ENCODE results near the gene PLEKHM3.
"Not testable (repeated sequence)": the region's sequence is repeated elsewhere in the genome, so short reads cannot be mapped to it uniquely, and the experiment has no call there.

PLEKHM3 gene

DNA sequence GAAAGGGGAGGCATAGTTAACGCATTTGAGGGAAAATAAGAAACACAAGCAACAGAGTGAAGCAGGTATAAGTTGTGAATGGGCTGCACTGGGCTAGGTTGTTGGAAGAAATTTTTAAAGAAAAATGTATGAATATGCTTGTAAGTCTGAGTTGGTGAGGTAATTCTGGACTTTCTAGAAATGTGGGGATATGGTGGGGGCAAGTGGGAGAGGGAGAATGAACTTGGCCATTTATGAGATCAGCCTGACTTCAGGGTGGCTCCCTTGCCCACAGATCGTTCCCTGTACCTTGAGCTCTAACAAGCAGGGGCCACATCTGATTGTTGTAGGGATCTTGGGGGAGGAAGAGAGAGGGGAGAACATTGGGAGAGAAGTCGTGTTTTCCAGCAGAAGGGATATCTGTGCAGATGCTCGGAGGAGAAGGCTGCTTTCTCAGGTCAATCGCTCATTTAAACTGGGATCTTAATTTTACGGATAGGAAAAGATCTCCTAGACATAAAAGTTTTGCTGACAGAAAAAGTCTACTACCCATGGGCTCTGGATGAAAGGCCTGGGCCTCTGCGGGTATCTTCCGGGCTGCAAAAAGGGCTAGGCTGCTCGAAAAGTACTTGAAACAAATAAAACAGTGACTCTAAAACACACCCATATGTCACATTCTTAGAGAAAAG, 213.1 kb downstream of the PLEKHM3 start:
- no peaks in the 10 kb centered on the region for H3K36me3 ChIP-seq (ENCODE audit: insufficient read depth, low read length)
- H2AFZ ChIP-seq (ENCODE audit: low read length, unreplicated experiment): no peak overlapping the region
- H3K27ac ChIP-seq (ENCODE audit: low read depth, low read length): no peak overlapping the region

DNA sequence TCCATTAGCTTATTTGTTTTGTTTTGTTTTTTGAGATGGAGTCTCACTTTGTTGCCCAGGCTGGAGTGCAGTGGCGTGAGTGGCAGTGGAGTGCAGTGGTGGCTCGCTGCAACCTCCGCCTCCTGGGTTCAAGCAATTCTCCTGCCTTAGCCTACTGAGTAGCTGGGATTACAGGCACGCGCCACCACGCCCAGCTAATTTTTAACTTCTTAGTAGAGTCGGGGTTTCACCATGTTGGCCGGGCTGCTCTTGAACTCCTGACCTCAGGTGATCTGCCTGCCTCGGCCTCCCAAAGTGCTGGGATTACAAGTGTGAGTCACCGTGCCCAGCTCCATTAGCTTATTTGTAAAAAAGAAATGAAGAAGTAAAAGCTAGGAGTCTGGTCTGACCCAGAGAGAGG, 213.7 kb downstream of the PLEKHM3 start:
- not testable (repeated sequence) for H2AFZ ChIP-seq (ENCODE audit: low read length, unreplicated experiment); H3K36me3 ChIP-seq (ENCODE audit: insufficient read depth, low read length); H3K27ac ChIP-seq (ENCODE audit: low read depth, low read length); H3K4me3 ChIP-seq (ENCODE audit: low read depth, low read length); H3K27me3 ChIP-seq (ENCODE audit: insufficient read depth, low read length); H3K79me2 ChIP-seq (ENCODE audit: control insufficient read depth, insufficient read depth, low read length, unreplicated experiment)
- peaks cover 12% of the 10 kb centered on the region for H3K4me1 ChIP-seq (ENCODE audit: control insufficient read depth, insufficient read depth, low read length, unreplicated experiment)

More for the DNA sequence above, 213.1 kb downstream of the PLEKHM3 start:
- Histone ChIP-seq H3K79me2 (ENCODE audit: control insufficient read depth, insufficient read depth, low read length, unreplicated experiment) (no peaks in the 10 kb centered on the region), H3K27me3 (ENCODE audit: insufficient read depth, low read length) (no peaks in the 10 kb centered on the region), H3K4me1 (ENCODE audit: control insufficient read depth, insufficient read depth, low read length, unreplicated experiment) (peaks cover 12% of the 10 kb centered on the region), H3K4me3 (ENCODE audit: low read depth, low read length) (no peak overlapping the region)

DNA sequence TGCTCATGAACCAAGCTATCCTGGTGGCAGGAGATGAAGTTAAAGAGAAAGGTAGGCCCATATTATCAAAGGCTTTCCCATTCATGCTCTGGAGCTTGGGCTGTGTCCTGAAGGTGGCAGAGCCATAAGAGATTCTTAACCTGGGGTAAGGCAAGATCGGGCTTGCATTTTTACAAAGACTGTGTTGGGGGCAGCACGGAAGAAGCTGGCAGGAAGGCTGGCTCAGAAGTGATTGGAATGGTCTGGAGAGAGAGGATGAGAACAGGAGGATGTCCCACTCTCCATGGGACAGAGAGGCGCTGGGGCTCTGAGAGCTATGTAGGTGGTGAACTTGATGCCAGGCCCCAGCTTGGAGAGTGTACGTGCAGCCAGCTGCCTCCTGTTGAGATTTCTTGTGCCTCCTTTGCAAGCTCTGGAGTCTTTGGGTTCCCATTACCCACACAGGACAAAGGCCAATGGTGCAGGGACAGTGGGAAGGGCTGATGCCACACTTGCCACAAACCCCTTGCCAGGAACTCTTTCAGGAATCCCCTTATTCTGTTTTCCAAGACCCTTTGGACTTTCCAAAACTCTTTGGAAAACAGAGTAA, 215.0 kb downstream of the PLEKHM3 start:
- peak overlapping the region; percentile 77 for H2AFZ ChIP-seq (ENCODE audit: low read length, unreplicated experiment)
- H3K27me3 ChIP-seq (ENCODE audit: insufficient read depth, low read length): no peaks in the 10 kb centered on the region
- H3K4me3 ChIP-seq (ENCODE audit: low read depth, low read length): peak overlapping the region; percentile 42; the same call in 1 of the 2 replicates
- H3K79me2 ChIP-seq (ENCODE audit: control insufficient read depth, insufficient read depth, low read length, unreplicated experiment): no peaks in the 10 kb centered on the region
- H3K36me3 ChIP-seq (ENCODE audit: insufficient read depth, low read length): no peaks in the 10 kb centered on the region
- peaks cover 18% of the 10 kb centered on the region for H3K4me1 ChIP-seq (ENCODE audit: control insufficient read depth, insufficient read depth, low read length, unreplicated experiment)
- H3K27ac ChIP-seq (ENCODE audit: low read depth, low read length): no peak overlapping the region

DNA sequence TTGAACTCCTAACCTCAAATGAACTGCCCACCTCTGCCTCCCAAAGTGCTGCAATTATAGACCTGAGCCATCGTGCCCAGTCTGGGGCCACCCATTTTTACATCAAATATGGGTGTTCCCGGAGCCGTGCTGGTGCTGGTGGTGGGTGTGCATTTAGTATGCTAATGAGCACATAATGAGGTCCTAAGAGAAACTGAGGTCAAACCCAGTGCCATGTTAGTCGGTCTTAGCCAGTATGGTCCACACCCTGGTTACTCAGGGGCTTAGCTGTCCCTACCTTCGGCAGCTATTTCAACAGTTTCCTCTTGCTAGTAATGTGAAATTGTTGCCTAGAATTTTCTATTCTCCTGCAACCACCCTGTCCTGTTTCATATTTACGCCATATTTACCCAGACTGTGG, 217.2 kb downstream of the PLEKHM3 start:
- H2AFZ ChIP-seq (ENCODE audit: low read length, unreplicated experiment): no peak overlapping the region
- no peaks in the 10 kb centered on the region for H3K79me2 ChIP-seq (ENCODE audit: control insufficient read depth, insufficient read depth, low read length, unreplicated experiment)
- H3K4me1 ChIP-seq (ENCODE audit: control insufficient read depth, insufficient read depth, low read length, unreplicated experiment): peaks cover 18% of the 10 kb centered on the region
- no peak overlapping the region for H3K27ac ChIP-seq (ENCODE audit: low read depth, low read length)
- H3K4me3 ChIP-seq (ENCODE audit: low read depth, low read length): no peak overlapping the region
- H3K36me3 ChIP-seq (ENCODE audit: insufficient read depth, low read length): no peaks in the 10 kb centered on the region
- H3K27me3 ChIP-seq (ENCODE audit: insufficient read depth, low read length): no peaks in the 10 kb centered on the region

DNA sequence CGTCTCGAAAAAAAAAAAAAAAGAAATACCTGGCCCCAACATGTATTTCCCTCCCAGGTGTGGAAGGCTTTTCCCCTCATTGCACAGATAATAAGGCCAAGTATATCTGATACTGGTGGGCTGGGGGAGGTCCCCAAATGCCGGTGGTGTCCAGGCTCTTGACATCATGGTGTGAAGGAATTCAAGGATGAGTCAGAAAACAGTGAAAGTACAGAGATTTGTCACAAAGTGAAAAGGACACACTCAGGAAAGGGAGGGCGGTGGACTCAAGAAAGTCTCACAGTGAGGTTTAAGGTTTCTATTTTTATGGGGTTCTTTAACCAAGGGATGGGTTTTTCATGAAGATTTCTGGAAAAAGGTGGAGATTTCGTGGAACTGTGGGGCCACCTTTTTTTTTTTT, 217.8 kb downstream of the PLEKHM3 start:
- Histone ChIP-seq H2AFZ (ENCODE audit: low read length, unreplicated experiment) (no peak overlapping the region), H3K4me3 (ENCODE audit: low read depth, low read length) (no peak overlapping the region), H3K4me1 (ENCODE audit: control insufficient read depth, insufficient read depth, low read length, unreplicated experiment) (peaks cover 18% of the 10 kb centered on the region), H3K27ac (ENCODE audit: low read depth, low read length) (no peak overlapping the region), H3K36me3 (ENCODE audit: insufficient read depth, low read length) (no peaks in the 10 kb centered on the region), H3K79me2 (ENCODE audit: control insufficient read depth, insufficient read depth, low read length, unreplicated experiment) (no peaks in the 10 kb centered on the region), H3K27me3 (ENCODE audit: insufficient read depth, low read length) (no peaks in the 10 kb centered on the region)

DNA sequence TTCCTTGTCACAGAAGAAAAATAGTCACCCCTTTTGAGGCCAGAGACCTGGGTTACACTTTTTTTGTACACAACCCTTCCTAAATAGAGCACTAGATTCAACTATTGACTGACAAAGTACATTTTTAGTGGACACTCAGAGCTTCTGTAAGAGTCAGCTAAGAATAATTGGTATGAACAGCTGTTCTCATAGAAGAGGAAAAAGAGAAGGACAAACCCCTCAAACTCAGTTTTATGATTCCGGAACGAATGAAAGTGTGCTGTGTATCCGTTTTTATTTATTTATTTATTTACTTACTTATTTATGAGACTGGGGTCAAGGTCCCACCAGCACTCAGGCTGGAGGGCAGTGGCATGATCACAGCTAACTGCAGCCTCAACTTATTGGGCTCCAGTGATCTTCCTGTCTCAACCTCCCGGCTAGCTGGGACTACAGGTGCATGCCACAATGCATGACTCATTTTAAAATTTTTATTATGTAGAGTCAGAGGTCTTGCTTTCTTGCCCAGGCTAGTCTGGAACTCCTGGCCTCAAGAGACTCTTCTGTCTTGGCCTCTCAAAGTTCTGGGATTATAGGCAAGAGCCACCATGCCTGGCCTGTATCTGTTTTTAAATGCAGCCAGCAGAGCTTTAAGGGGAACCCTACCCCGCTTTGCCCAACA, 219.6 kb downstream of the PLEKHM3 start:
- no peaks in the 10 kb centered on the region for H3K27me3 ChIP-seq (ENCODE audit: insufficient read depth, low read length)
- no peak overlapping the region for H3K4me3 ChIP-seq (ENCODE audit: low read depth, low read length)

DNA sequence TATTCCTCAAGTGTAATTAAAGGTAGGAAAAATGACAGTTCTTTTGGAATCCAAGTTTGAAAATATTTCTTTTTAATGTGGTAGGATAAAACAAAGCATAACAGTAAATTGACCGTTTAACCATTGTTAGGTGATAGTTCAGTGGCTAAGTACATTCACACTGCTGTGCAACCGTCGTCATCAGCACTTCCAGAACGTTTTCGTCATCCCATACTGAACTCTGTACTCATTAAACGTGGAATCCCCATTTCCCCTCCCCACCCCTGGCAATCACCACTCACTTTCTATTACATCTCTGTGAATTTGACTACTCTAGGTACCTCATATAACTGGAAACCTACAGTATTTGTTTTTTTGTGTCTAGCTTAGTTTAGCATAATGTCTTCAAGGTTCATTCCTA, 222.7 kb downstream of the PLEKHM3 start:
- no peaks in the 10 kb centered on the region for H3K36me3 ChIP-seq (ENCODE audit: insufficient read depth, low read length)
- peaks cover 6% of the 10 kb centered on the region for H3K4me1 ChIP-seq (ENCODE audit: control insufficient read depth, insufficient read depth, low read length, unreplicated experiment)
- H3K4me3 ChIP-seq (ENCODE audit: low read depth, low read length): no peak overlapping the region
- no peak overlapping the region for H3K27ac ChIP-seq (ENCODE audit: low read depth, low read length)
- H3K27me3 ChIP-seq (ENCODE audit: insufficient read depth, low read length): no peaks in the 10 kb centered on the region
- no peaks in the 10 kb centered on the region for H3K79me2 ChIP-seq (ENCODE audit: control insufficient read depth, insufficient read depth, low read length, unreplicated experiment)
- no peak overlapping the region for H2AFZ ChIP-seq (ENCODE audit: low read length, unreplicated experiment)

More for the DNA sequence above, 219.6 kb downstream of the PLEKHM3 start:
- Histone ChIP-seq H3K27ac (ENCODE audit: low read depth, low read length) (no peak overlapping the region), H3K79me2 (ENCODE audit: control insufficient read depth, insufficient read depth, low read length, unreplicated experiment) (no peaks in the 10 kb centered on the region), H2AFZ (ENCODE audit: low read length, unreplicated experiment) (no peak overlapping the region), H3K36me3 (ENCODE audit: insufficient read depth, low read length) (no peaks in the 10 kb centered on the region), H3K4me1 (ENCODE audit: control insufficient read depth, insufficient read depth, low read length, unreplicated experiment) (peaks cover 14% of the 10 kb centered on the region)

DNA sequence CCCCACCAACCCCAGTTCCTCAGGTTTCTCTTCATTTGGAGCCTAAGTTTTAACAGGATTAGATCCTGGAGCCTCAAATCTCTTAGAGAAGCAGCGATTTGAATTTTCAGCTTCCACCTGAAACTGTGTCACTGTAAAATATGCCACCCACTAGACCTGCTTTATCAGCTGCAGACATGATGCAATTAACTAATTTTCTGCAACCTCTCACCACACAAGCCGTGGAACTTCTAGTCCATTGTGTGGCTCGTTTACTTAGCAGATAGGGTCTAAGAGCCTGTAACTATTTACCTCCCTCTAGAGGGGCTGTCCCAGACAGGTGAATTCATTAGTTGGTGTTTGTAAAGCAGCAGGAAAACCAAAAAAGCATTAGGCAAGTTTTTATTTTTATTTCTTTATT, 224.1 kb downstream of the PLEKHM3 start:
- Histone ChIP-seq H2AFZ (ENCODE audit: low read length, unreplicated experiment) (no peak overlapping the region), H3K27me3 (ENCODE audit: insufficient read depth, low read length) (no peaks in the 10 kb centered on the region), H3K27ac (ENCODE audit: low read depth, low read length) (no peak overlapping the region), H3K79me2 (ENCODE audit: control insufficient read depth, insufficient read depth, low read length, unreplicated experiment) (no peaks in the 10 kb centered on the region), H3K4me1 (ENCODE audit: control insufficient read depth, insufficient read depth, low read length, unreplicated experiment) (peaks cover 6% of the 10 kb centered on the region), H3K36me3 (ENCODE audit: insufficient read depth, low read length) (no peaks in the 10 kb centered on the region), H3K4me3 (ENCODE audit: low read depth, low read length) (no peak overlapping the region)

DNA sequence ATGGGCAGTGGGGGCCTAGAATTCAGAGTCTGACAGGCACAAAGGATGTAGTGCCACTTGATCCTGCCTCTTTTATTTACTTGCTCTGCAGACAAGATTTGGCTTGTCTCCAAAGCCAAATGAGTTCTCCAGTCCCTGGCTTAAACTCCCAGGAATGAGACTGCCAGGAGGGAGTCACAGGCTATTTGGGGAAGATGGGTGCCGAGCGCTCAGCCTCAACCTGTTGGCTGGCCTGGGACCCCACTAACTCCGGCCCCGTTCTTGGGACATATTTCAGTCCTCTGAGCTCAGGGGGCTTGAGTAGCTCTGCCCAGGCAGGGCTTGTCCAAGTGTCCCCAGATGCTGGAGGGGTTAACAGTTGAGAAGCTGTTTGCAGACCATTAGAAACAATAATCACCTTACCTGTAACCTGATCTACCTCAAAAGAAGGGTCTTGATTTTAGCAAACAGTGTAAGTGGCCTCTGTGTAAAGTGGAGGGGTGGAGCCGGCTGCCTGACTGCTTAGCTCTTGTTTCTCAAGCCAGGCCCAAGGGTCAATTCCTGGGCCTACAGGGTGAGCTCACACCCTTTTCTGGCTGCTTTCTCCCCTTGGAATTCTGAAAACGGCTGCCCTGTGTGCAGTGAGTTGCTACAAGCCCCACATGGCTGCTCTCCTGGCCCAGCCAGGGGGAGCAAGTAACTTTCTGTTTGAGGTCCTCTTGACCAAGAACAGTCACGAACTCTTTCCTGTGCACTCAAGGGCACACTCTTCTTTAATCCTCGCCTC, 228.6 kb downstream of the PLEKHM3 start:
- Histone ChIP-seq H3K36me3 (ENCODE audit: insufficient read depth, low read length) (no peaks in the 10 kb centered on the region), H3K4me3 (ENCODE audit: low read depth, low read length) (no peak overlapping the region), H2AFZ (ENCODE audit: low read length, unreplicated experiment) (no peak overlapping the region), H3K27me3 (ENCODE audit: insufficient read depth, low read length) (no peaks in the 10 kb centered on the region), H3K27ac (ENCODE audit: low read depth, low read length) (no peak overlapping the region), H3K79me2 (ENCODE audit: control insufficient read depth, insufficient read depth, low read length, unreplicated experiment) (no peaks in the 10 kb centered on the region), H3K4me1 (ENCODE audit: control insufficient read depth, insufficient read depth, low read length, unreplicated experiment) (peaks cover 6% of the 10 kb centered on the region)

DNA sequence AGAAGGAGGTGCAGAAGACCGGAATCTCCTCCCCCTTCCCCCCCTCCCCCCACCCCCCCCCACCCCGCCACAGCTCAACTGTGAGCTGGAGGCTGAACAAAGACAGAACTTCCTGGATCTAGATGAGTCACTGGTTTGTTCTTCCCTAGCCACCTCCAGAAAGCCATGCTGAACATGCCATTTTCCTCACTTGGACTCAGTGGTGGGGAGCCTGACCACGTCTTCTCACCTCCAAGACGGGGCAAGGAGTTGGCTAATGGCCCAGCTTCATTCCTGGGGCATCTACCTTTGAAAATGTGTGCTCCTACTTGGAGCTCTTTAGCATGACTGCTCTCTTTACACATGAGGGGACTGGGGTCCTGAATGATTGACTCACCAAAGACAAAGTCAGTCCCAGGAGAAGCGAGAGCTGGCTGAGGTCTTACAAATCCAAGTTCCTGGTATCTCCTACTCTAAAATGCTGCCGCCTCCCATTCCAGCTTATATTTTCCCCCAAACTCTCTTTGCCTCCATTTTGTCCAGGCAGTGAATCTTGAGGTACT, 233.0 kb downstream of the PLEKHM3 start:
- Histone ChIP-seq H3K27me3 (ENCODE audit: insufficient read depth, low read length) (no peaks in the 10 kb centered on the region), H3K4me3 (ENCODE audit: low read depth, low read length) (no peak overlapping the region; the same call in 1 of the 2 replicates), H3K27ac (ENCODE audit: low read depth, low read length) (peak overlapping the region; percentile 30), H3K4me1 (ENCODE audit: control insufficient read depth, insufficient read depth, low read length, unreplicated experiment) (peaks cover 6% of the 10 kb centered on the region), H3K36me3 (ENCODE audit: insufficient read depth, low read length) (no peaks in the 10 kb centered on the region), H3K79me2 (ENCODE audit: control insufficient read depth, insufficient read depth, low read length, unreplicated experiment) (no peaks in the 10 kb centered on the region), H2AFZ (ENCODE audit: low read length, unreplicated experiment) (peak overlapping the region; percentile 94)

All from ACC112 (cell line).